Left lung (tissue), 10 donors: ENCODE results near the gene HCLS1. TPM values are rescaled to one million over a fixed set of nuclear protein-coding genes. Genes with fewer than 3 reads are reported as not detected.

Experiments used
- ATAC-seq: fragments of 200-7000 bp; cut with Tn5 transposase; one replicate; pipeline ENCODE4 v1.9.1; 2020; ENCODE audit warnings: moderate library complexity
- DNase-seq, 4 donors: peaks; one replicate each; pipeline ENCODE4 v3.0.0-alpha.2; 2013 to 2020
- H3K27ac ChIP-seq, 2 donors: fragments of 200-600 bp; sonication (generic) in 1 of 2; one replicate each; pipeline versions ENCODE4 v1.5.0 to v1.8.0; 2020 to 2021
- H3K27me3 ChIP-seq, 2 donors: fragments of 200-600 bp; sonication (generic) in 1 of 2; one replicate each; pipeline versions ENCODE4 v1.5.0 to v1.8.0; 2020 to 2021
- H3K36me3 ChIP-seq, 2 donors: fragments of 200-600 bp; sonication (generic) in 1 of 2; one replicate each; pipeline versions ENCODE4 v1.5.0 to v1.8.0; 2020 to 2021
- H3K4me1 ChIP-seq, 2 donors: fragments of 200-600 bp; one replicate each; pipeline ENCODE4 v1.8.0; 2021
- H3K4me3 ChIP-seq, 2 donors: fragments of 200-600 bp; sonication (generic) in 1 of 2; one replicate each; pipeline versions ENCODE4 v1.5.0 to v1.8.0; 2020 to 2021; ENCODE audit warnings: mild to moderate bottlenecking in 1 of 2
- H3K9me3 ChIP-seq, 2 donors: fragments of 200-600 bp; sonication (generic) in 1 of 2; one replicate each; pipeline versions ENCODE4 v1.5.0 to v1.8.0; 2020 to 2021
- intact Hi-C, 2 donors: fragments of 100-400 bp; cut with DNase I; formaldehyde crosslinking; loops; one replicate each; pipeline versions ENCODE4 v1.11.2 to v1.14.2; 2022
- polyA plus RNA-seq, 6 donors: library from polyadenylated mRNA; unstranded; fragments of 120-200 nt; gene quantifications; one replicate each; pipeline ENCODE4 v1.2.1, GENCODE V29; 2013; ENCODE audit not compliant: insufficient read length in 6 of 6
- total RNA-seq, 2 donors: library from RNA; stranded (reverse); fragmentation: NEBNext Ultra II Directional; extraction: Animal tissue kit (Norgen Biotek cat#: 25700); gene quantifications; one replicate each; pipeline ENCODE4 v1.2.1, GENCODE V29; 2021
- TF ChIP-seq, protein P1 (sequence below), 2 donors: fragments of 200-600 bp; sonication (generic) in 1 of 2; IDR thresholded peaks; one replicate each; pipeline versions ENCODE4 v1.5.0 to v1.8.0; 2021; ENCODE audit warnings: antibody characterized with exemption in 2 of 2
- donor health status: DM: no; HTN: yes; CAD: no.
- donor health status: DM: no; HTN: no; CAD: no.

The HCLS1 gene
- total and polyA plus RNA-seq, 8 donors, result 5.9 to 98.6 (median 7.7) TPM

DNA sequence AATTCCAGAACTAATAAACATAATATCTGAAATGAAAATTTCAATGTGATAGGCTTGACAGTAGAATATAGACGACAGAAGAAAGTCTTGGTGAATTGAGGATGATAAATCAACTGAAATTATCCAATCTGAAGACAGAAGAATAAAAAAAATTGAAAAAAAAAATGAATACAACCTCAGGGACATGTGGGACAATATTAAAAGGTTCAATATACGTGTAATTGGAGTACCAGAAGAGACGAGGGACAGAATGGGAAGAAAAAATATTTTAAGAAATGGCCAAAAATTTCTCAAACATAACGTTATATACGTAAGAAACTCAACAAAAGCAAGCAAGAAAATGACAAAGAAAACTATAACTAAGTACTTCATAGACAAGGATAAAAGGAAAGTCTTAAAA is 43.3 kb upstream of the HCLS1 start:
- Histone ChIP-seq H3K4me1 (no peaks in the 10 kb centered on the region), H3K36me3 (peaks cover 0 to 62% of the 10 kb centered on the region in 2 donors), H3K9me3 (peaks cover 0 to 4% of the 10 kb centered on the region in 2 donors), H3K4me3 (no peak overlapping the region), H3K27ac (no peak overlapping the region), H3K27me3 (no peaks in the 10 kb centered on the region)
- no peak for ATAC-seq
- DNase-seq, result no peak
- intact Hi-C loops, result no loop called here
- TF ChIP-seq, protein P1, sequence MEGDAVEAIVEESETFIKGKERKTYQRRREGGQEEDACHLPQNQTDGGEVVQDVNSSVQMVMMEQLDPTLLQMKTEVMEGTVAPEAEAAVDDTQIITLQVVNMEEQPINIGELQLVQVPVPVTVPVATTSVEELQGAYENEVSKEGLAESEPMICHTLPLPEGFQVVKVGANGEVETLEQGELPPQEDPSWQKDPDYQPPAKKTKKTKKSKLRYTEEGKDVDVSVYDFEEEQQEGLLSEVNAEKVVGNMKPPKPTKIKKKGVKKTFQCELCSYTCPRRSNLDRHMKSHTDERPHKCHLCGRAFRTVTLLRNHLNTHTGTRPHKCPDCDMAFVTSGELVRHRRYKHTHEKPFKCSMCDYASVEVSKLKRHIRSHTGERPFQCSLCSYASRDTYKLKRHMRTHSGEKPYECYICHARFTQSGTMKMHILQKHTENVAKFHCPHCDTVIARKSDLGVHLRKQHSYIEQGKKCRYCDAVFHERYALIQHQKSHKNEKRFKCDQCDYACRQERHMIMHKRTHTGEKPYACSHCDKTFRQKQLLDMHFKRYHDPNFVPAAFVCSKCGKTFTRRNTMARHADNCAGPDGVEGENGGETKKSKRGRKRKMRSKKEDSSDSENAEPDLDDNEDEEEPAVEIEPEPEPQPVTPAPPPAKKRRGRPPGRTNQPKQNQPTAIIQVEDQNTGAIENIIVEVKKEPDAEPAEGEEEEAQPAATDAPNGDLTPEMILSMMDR (IDR thresholded peaks at IDR 0.05), result no peak

DNA sequence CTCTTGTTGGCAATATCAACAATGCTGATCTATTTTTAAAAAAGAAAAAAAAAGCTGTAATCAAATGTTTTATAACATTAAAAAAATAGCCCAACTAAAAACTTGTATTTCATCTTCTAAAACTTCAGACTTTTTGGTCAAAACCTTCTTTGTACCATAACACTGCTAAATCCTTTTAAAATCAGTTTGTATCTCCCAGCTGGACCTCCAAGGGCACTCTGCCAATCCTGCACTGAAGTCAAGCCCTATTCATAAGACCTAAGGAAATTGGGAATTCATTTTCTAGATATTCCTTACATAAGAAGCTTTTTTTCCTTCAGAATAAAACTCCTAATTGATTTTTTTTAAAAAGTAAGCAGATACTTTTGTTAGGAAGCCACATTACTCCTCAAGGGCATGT is 38.2 kb upstream of the HCLS1 start:
- intact Hi-C loops, result no loop called here
- DNase-seq (peak in 2 of 4 donors; percentile 7 to 22), ATAC-seq (no peak)
- Histone ChIP-seq H3K4me1 (no peaks in the 10 kb centered on the region), H3K4me3 (no peak overlapping the region), H3K36me3 (peaks cover 0 to 63% of the 10 kb centered on the region in 2 donors), H3K27me3 (no peaks in the 10 kb centered on the region), H3K9me3 (peaks cover 0 to 2% of the 10 kb centered on the region in 2 donors), H3K27ac (peak overlapping the region in 1 of 2 donors; percentile 5)
- TF ChIP-seq, protein P1 (IDR thresholded peaks at IDR 0.05), result no peak

DNA sequence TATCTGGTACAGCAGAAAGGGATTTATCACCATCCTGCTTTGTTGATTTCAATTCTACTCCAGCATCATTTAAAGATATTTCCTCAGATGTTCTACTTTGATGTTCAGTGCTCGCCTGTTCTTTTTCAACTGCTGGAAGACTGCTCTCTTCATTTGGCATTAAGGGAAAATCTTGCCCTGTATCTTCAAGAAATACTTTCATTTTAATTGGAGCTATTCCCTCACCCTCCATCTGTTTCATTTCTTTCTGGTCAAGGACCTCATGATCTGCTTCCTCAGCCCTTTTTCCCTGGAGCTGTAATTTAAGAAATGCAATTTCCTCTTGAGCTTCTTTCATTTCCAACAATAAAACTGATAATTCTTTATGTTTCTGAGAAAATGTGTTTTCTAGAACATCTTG is 37.8 kb upstream of the HCLS1 start:
- intact Hi-C loops, result no loop called here
- no peaks in the 10 kb centered on the region for H3K4me1 ChIP-seq
- no peak for ATAC-seq
- H3K36me3 ChIP-seq, result peaks cover 0 to 62% of the 10 kb centered on the region in 2 donors
- H3K9me3 ChIP-seq, result no peaks in the 10 kb centered on the region
- TF ChIP-seq, protein P1 (IDR thresholded peaks at IDR 0.05), result no peak
- H3K27me3 ChIP-seq, result no peaks in the 10 kb centered on the region
- no peak for DNase-seq
- H3K27ac ChIP-seq, result no peak overlapping the region
- no peak overlapping the region for H3K4me3 ChIP-seq

DNA sequence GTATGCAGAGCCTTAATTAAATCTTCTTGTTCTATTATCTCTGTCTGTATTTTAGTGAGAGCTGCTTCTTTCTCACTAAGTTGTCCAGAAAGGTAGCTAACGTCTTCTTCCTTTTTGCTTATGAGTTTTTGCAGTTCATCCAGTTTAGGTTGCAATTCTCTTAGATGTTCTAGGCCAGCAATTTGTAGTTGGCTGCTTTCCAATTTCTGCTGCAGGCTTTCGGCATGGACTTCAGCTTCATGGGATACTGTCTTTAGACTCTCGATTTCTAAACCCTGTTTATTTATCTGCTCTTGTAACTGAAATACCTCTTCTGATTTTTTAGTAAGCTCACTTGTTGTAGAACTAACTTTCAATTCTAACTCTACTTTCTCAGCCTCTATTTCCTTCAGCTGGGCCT is 35.5 kb upstream of the HCLS1 start:
- Histone ChIP-seq H3K27me3 (no peaks in the 10 kb centered on the region), H3K4me3 (no peak overlapping the region), H3K36me3 (peaks cover 0 to 68% of the 10 kb centered on the region in 2 donors), H3K4me1 (no peaks in the 10 kb centered on the region), H3K9me3 (no peaks in the 10 kb centered on the region), H3K27ac (no peak overlapping the region)
- TF ChIP-seq, protein P1 (IDR thresholded peaks at IDR 0.05), result no peak
- ATAC-seq (no peak), DNase-seq (no peak)
- intact Hi-C loops, result no loop called here

DNA sequence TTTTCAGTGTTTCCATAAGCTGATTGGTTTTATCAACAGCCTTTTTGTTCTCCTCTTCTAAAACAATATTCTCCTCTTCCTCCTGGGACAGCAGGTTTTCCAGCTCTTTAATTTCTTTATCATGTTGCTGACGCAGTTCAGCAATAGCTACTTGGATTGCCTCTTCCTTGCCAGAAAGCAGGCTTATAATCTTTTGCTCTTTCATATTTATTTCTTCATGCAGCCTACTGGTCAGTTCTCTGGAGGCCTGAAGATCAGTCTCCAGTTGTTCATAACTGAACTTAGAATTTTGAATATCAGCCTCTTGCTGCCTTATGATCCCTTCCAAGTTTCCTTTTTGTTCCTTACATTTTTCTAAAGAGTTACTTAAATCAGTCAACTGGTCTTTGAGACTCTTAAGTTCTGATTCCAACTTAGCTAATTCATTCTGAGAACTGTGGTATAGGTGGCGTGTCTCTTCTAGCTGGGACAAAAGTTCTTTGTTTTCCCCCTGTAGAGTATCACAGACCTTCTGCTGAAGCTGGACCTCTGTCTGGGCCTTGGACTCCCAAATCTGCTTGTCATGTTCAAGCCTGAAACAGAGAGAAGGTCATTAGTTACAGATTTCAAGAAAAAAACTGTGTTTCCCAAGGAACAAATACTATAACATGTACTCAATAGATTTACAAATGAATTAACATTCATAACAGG is 31.5 kb upstream of the HCLS1 start:
- Histone ChIP-seq H3K27ac (no peak overlapping the region), H3K9me3 (no peaks in the 10 kb centered on the region), H3K27me3 (no peaks in the 10 kb centered on the region), H3K4me3 (no peak overlapping the region), H3K4me1 (no peaks in the 10 kb centered on the region), H3K36me3 (peaks cover 0 to 59% of the 10 kb centered on the region in 2 donors)
- no peak for DNase-seq
- TF ChIP-seq, protein P1 (IDR thresholded peaks at IDR 0.05), result no peak
- intact Hi-C loops, result no loop called here
- no peak for ATAC-seq
